K562 (cell line): ENCODE results near the gene NUBP2. TPM values are rescaled to one million over a fixed set of nuclear protein-coding genes. Genes with fewer than 3 reads are reported as not detected.

Experiments used
- ATAC-seq: fragments of 200-7000 bp; cut with Tn5 transposase; 3 replicates; pipeline ENCODE4 v1.9.1; 2020; ENCODE audit warnings: moderate library complexity
- BruUV-seq: library from RNA; stranded (reverse); fragments of 400-500 nt; replicated peaks from 2 replicates; lab custom pipeline; 2021; lab: Mats Ljungman, UMichigan
- CTCF ChIA-PET: fragments of 300-600 bp; formaldehyde crosslinking; extraction: SDS; loops from one replicate; lab custom pipeline; 2021; ENCODE audit warnings: low intra/inter-chr PET ratio; lab: Yijun Ruan, JAX
- POLR2A ChIA-PET: fragments of 300-600, 350-650 bp; sonication (Branson Sonifier 250); formaldehyde crosslinking; extraction: SDS; loops from one replicate; lab custom pipeline; 2021; ENCODE audit warnings: antibody characterized with exemption, inconsistent platforms; lab: Yijun Ruan, JAX
- DNase-seq, 4 experiments: peaks; one replicate each; pipeline versions ENCODE4 v3.0.0 to v3.0.0-alpha.2; 2011 to 2018; ENCODE audit warnings: low spot score in 3 of 4, mixed read lengths in 3 of 4; ENCODE audit errors: extremely low read depth in 1 of 4
- FAIRE-seq: peaks from 2 replicates; lab custom pipeline; 2011; peaks lifted over from hg19 to GRCh38; lab: Jason Lieb, UNC
- H2AFZ ChIP-seq: 2 replicates; pipeline ENCODE4 v1.6.0; 2011; ENCODE audit warnings: low read depth, low read length, control low read depth, inconsistent platforms
- H3K27ac ChIP-seq: fragments of 200-600 bp; 3 replicates; pipeline ENCODE4 v1.8.0; 2011; ENCODE audit warnings: low read depth, mild to moderate bottlenecking, control low read depth, inconsistent platforms, low read length, moderate library complexity, mixed read lengths; ENCODE audit errors: extremely low read depth
- H3K27me3 ChIP-seq, 2 experiments: fragments of 300-600 bp in 1 of 2; 2 replicates in 1 of 2; 3 replicates in 1 of 2; pipeline versions ENCODE4 v1.6.0 to v1.8.0; 2011; ENCODE audit warnings: inconsistent platforms in 2 of 2, low read length in 2 of 2, mild to moderate bottlenecking in 1 of 2, mixed read lengths in 1 of 2, moderate library complexity in 1 of 2; ENCODE audit not compliant: control insufficient read depth in 2 of 2, insufficient read depth in 2 of 2
- H3K36me3 ChIP-seq: fragments of 300-600 bp; 3 replicates; pipeline ENCODE4 v1.8.0; 2011; ENCODE audit warnings: mild to moderate bottlenecking, low read length, inconsistent platforms; ENCODE audit not compliant: control insufficient read depth, insufficient read depth
- H3K4me1 ChIP-seq, 2 experiments: fragments of 200-600 bp in 1 of 2; replicated peaks in 1 of 2; 2 replicates in 1 of 2; 3 replicates in 1 of 2; pipeline versions ENCODE4 v1.5.1 to v1.8.0; 2011; ENCODE audit warnings: inconsistent platforms in 2 of 2, low read length in 2 of 2, mild to moderate bottlenecking in 1 of 2, mixed read lengths in 1 of 2, moderate library complexity in 1 of 2; ENCODE audit not compliant: control insufficient read depth in 2 of 2, insufficient read depth in 2 of 2
- H3K4me2 ChIP-seq: 2 replicates; pipeline ENCODE4 v1.6.1; 2011; ENCODE audit warnings: low read length, control low read depth, inconsistent platforms, mixed read lengths; ENCODE audit not compliant: insufficient read depth
- H3K4me3 ChIP-seq: fragments of 200-600 bp; sonication (generic), shearing (Covaris generic); 2 replicates; pipeline ENCODE4 v1.5.1; 2016; ENCODE audit warnings: control low read depth, inconsistent platforms
- H3K79me2 ChIP-seq: fragments of 200-600 bp; 3 replicates; pipeline ENCODE4 v1.8.0; 2011; ENCODE audit warnings: low read length, inconsistent platforms; ENCODE audit not compliant: control insufficient read depth, insufficient read depth
- H3K9ac ChIP-seq, 2 experiments: 2 replicates each; pipeline versions ENCODE4 v1.6.0 to v1.6.1; 2011; ENCODE audit warnings: low read depth in 2 of 2, low read length in 2 of 2, control low read depth in 1 of 2, inconsistent platforms in 1 of 2, mild to moderate bottlenecking in 1 of 2, mixed read lengths in 1 of 2; ENCODE audit not compliant: insufficient read depth in 1 of 2
- H3K9me1 ChIP-seq: one replicate; pipeline ENCODE4 v1.6.0; 2011; ENCODE audit warnings: inconsistent platforms, mild to moderate bottlenecking, low read length, moderate library complexity; ENCODE audit not compliant: control insufficient read depth, insufficient read depth
- H3K9me3 ChIP-seq: replicated peaks from 2 replicates; pipeline ENCODE4 v1.5.1; 2011; ENCODE audit warnings: low read depth, low read length, inconsistent platforms; ENCODE audit not compliant: control insufficient read depth, insufficient read depth
- H4K20me1 ChIP-seq: replicated peaks from 2 replicates; pipeline ENCODE4 v1.6.1; 2011; ENCODE audit warnings: low read length, inconsistent platforms, mixed read lengths; ENCODE audit not compliant: control insufficient read depth, insufficient read depth
- CHD2 ChIP-seq: IDR thresholded peaks from 2 replicates; pipeline ENCODE4 v1.6.1; 2011; ENCODE audit warnings: low read depth, low read length
- POLR2G ChIP-seq: fragments of 200-400 bp; formaldehyde crosslinking; IDR thresholded peaks from 2 replicates; pipeline ENCODE4 v1.6.1; 2017; ENCODE audit warnings: low read depth, mild to moderate bottlenecking, antibody characterized with exemption, low read length, moderate library complexity
- POLR3G ChIP-seq: IDR thresholded peaks from 2 replicates; pipeline ENCODE4 v1.6.1; 2011; ENCODE audit not compliant: insufficient read length, insufficient replicate concordance; ENCODE audit errors: extremely low read depth
- WGBS: fragments of 100-300 bp; shearing (Covaris generic); methylation state at CpG from one replicate; pipeline ENCODE4 v1.1.6; 2016; ENCODE audit warnings: low coverage, mixed read lengths; ENCODE audit not compliant: insufficient coverage; ENCODE audit errors: missing lambda C conversion rate; 5-methylcytosine and 5-hydroxymethylcytosine counted together
- in situ Hi-C: fragments of 300-500 bp; cut with MboI; formaldehyde crosslinking; loops from 4 replicates; pipeline ENCODE4 v1.15.0; 2018; ENCODE audit warnings: inconsistent platforms, mixed read lengths
- intact Hi-C: fragments of 100-400 bp; cut with micrococcal nuclease; formaldehyde crosslinking; loops from 2 replicates; pipeline ENCODE4 v1.14.2; 2022
- polyA plus RNA-seq, 8 experiments: library from polyadenylated mRNA; depleted of rRNA in 4 of 8; stranded (reverse) in 5 of 8; unstranded in 3 of 8; fragments of >200 nt; fragmentation: Nextera tagmentation in 2 of 8; fragmentation: Illumina TruSeq in 1 of 8; extraction: Ambion mirVana in 2 of 8; extraction: Trizol in 1 of 8; gene quantifications; 2 replicates each; pipeline versions ENCODE4 v1.2.1 to v1.2.3, GENCODE V29; 2011 to 2014; ENCODE audit warnings: inconsistent platforms in 1 of 8, missing spikeins in 1 of 8
- total RNA-seq, 7 experiments: library from RNA; depleted of rRNA in 6 of 7; stranded (reverse); fragments of >200 nt in 6 of 7; fragmentation: Illumina TruSeq in 2 of 7; extraction: Trizol in 2 of 7; gene quantifications; 2 replicates each; pipeline versions ENCODE4 v1.2.1 to v1.2.3, GENCODE V29; 2011 to 2021; ENCODE audit warnings: low replicate concordance in 1 of 7

NUBP2 gene
- total and polyA plus RNA-seq, 9 of the 15 experiments (the other 6 are each of a cell fraction or from before 2014, with no cell fraction given) = 1.8 to 115 (median 24.0) TPM

DNA sequence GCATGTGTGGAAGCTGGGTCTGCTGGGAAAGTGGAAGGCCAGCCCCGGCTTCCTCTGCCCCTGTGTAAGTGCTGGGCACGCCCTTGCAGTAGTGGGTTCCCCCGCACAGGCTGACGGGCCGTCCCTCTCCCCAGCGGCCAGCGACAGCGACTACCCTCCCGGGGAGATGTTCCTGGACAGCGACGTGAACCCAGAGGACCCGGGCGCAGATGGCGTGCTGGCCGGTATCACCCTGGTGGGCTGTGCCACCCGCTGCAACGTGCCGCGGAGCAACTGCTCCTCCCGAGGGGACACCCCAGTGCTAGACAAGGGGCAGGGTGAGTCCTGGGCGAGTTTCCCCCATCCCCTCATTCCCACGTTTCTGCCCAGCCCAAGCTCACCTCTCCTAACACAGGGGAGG, 16.9 kb upstream of the NUBP2 start:
- no peak overlapping the region for H3K4me2 ChIP-seq
- H3K9ac ChIP-seq = no peak overlapping the region
- H4K20me1 ChIP-seq = 0 out of 2 replicates have a peak, but pooled peaks cover 4% of the 10 kb centered on the region
- peaks cover 16 to 90% of the 10 kb centered on the region in 2 experiments; a peak in 4 of 5 replicates for H3K4me1 ChIP-seq
- no peak for FAIRE-seq
- peak; percentile 48; the same call in 1 of the 2 replicates for TF ChIP-seq POLR2G
- TF ChIP-seq CHD2 = no peak
- no peak overlapping the region for H2AFZ ChIP-seq
- no peaks in the 10 kb centered on the region for H3K9me3 ChIP-seq
- intact Hi-C loops = no loop called here
- H3K79me2 ChIP-seq = peaks cover 10% of the 10 kb centered on the region
- BruUV-seq = no TSS peak
- ChIA-PET CTCF (no interaction called here), POLR2A (interaction anchor here (0.8 to 1.5 kb wide), 3 partner anchors 8 to 43 kb away, joined by 3 to 4 read pairs (median 4); partner anchors contain the start of gene NUBP2)
- no peak overlapping the region for H3K27ac ChIP-seq
- 86% methylated on average over 8 of the region's 22 CpGs for WGBS
- H3K36me3 ChIP-seq = peaks cover 87% of the 10 kb centered on the region; the same call in 2 of the 3 replicates
- no peaks in the 10 kb centered on the region for H3K9me1 ChIP-seq
- H3K4me3 ChIP-seq = no peak overlapping the region
- H3K27me3 ChIP-seq = no peaks in the 10 kb centered on the region
- no peak for DNase-seq
- in situ Hi-C loops = no loop called here
- ATAC-seq = no peak

DNA sequence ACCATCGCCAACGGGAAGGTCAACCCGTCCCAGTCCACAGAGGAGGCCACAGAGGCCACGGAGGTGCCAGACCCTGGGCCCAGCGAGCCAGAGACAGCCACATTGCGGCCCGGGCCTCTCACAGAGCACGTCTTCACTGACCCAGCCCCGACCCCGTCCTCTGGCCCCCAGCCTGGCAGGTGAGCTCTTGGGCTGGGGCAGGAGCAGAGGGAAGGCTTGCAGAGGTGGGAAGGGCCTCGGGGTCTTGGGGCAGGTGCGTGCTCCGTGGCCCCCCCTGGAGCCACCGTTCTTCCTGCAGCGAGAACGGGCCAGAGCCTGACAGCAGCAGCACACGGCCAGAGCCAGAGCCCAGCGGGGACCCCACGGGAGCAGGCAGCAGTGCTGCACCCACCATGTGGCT, 16.5 kb upstream of the NUBP2 start:
- Histone ChIP-seq H3K9me3 (no peaks in the 10 kb centered on the region), H3K4me3 (no peak overlapping the region), H3K4me2 (no peak overlapping the region), H3K27ac (no peak overlapping the region), H3K36me3 (peaks cover 87% of the 10 kb centered on the region; the same call in 2 of the 3 replicates), H3K9ac (no peak overlapping the region), H4K20me1 (0 out of 2 replicates have a peak, but pooled peaks cover 4% of the 10 kb centered on the region), H2AFZ (no peak overlapping the region), H3K79me2 (peaks cover 14% of the 10 kb centered on the region), H3K9me1 (no peaks in the 10 kb centered on the region), H3K27me3 (no peaks in the 10 kb centered on the region), H3K4me1 (peaks cover 16 to 92% of the 10 kb centered on the region in 2 experiments; a peak in 4 of 5 replicates)
- TF ChIP-seq POLR3G = no peak
- peak; percentile 15; the same call in 1 of the 2 replicates for TF ChIP-seq POLR2G
- in situ Hi-C loops (no loop called here), intact Hi-C loops (no loop called here)
- WGBS = 95% methylated on average over 10 of the region's 19 CpGs
- ATAC-seq (no peak), FAIRE-seq (no peak), DNase-seq (no peak)
- ChIA-PET CTCF (no interaction called here), POLR2A (interaction anchor here (0.7 to 0.8 kb wide), 2 partner anchors 7 to 14 kb away, joined by 3 to 4 read pairs; no protein-coding TSS in a partner anchor)
- no TSS peak for BruUV-seq
